NCI-H1092 treated with DMSO at 0.1 percent for 48 hours (cell line): ENCODE results near the gene PYROXD2.

Experiments
- DNase-seq: peaks from one replicate; lab custom pipeline; 2025; lab: John Stamatoyannopoulos, UW

The PYROXD2 gene

GRCh38 chr10:98414932-98415730 lies at the start of gene PYROXD2:
Gene PYROXD2 (minus strand): TSS chr10:98415182. CDS start chr10:98415135, 47 bp downstream.
- peak; percentile 21 for DNase-seq

GRCh38 chr10:98463976-98464754 lies 49.2 kb upstream of the PYROXD2 start:
- no peak for DNase-seq

- no peak for DNase-seq
These were observed 48.0 kb upstream of the PYROXD2 start for GRCh38 chr10:98463016-98463415.

GRCh38 chr10:98461500-98461842 lies 46.5 kb upstream of the PYROXD2 start:
- no peak for DNase-seq

- no peak for DNase-seq
These were observed 46.0 kb upstream of the PYROXD2 start for GRCh38 chr10:98460837-98461499.

- DNase-seq, result no peak
These were observed 44.1 kb upstream of the PYROXD2 start for GRCh38 chr10:98458809-98459784.

GRCh38 chr10:98457721-98458120 lies 42.7 kb upstream of the PYROXD2 start:
- no peak for DNase-seq

- DNase-seq, result no peak
These were observed 41.9 kb upstream of the PYROXD2 start for GRCh38 chr10:98456686-98457482.

- DNase-seq, result no peak
These were observed 41.1 kb upstream of the PYROXD2 start for GRCh38 chr10:98456043-98456570.

- DNase-seq, result no peak
These were observed 38.7 kb upstream of the PYROXD2 start for GRCh38 chr10:98453729-98454128.

GRCh38 chr10:98450618-98451017 lies 35.6 kb upstream of the PYROXD2 start:
- no peak for DNase-seq

- DNase-seq, result no peak
These were observed 34.3 kb upstream of the PYROXD2 start for GRCh38 chr10:98449287-98449686.

- DNase-seq, result peak; percentile 35
These were observed 31.8 kb upstream of the PYROXD2 start, which contains the start of gene HPS1 for GRCh38 chr10:98446661-98447221. Gene HPS1 (minus strand): TSS chr10:98446935. CDS start chr10:98443240, 3,695 bp downstream.

GRCh38 chr10:98446151-98446660 lies 31.2 kb upstream of the PYROXD2 start:
- no peak for DNase-seq

- DNase-seq, result no peak
These were observed 30.3 kb upstream of the PYROXD2 start for GRCh38 chr10:98445200-98445812.

- no peak for DNase-seq
These were observed 29.5 kb upstream of the PYROXD2 start for GRCh38 chr10:98444314-98445006.

- DNase-seq, result no peak
These were observed 23.7 kb upstream of the PYROXD2 start for GRCh38 chr10:98438715-98439114.

- no peak for DNase-seq
These were observed 21.7 kb upstream of the PYROXD2 start for GRCh38 chr10:98436704-98437103.

GRCh38 chr10:98435178-98435577 lies 20.2 kb upstream of the PYROXD2 start:
- no peak for DNase-seq
